Measurements from ENCODE around the gene CHTOP.
A peak's percentile ranks its signal among the peaks of the same experiment; 100 is the strongest.

The CHTOP gene

DNA sequence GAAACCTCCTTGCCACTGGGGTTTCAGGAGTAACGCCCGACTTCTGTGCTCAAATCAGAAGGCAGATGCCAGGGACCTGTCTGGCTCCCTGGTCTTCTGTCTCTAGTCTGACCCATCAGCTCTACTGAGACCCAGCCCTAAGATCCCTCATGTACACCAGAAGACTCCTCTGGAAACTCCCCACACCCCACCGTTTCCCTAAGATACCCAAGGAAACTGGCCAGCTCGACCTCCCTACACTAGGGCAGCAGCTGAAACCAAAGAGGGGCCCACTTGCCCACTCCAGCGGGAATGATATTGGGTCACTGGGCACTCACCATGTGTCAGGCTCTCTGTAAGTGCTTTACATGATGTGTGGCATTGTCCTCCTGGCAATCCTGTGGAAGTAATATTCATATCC, 20.5 kb upstream of the CHTOP start:
- no peak for DNase-seq

- DNase-seq, result no peak
Measured at GRCh38 chr1:153614189-153614900, 19.5 kb upstream of the CHTOP start.

DNA sequence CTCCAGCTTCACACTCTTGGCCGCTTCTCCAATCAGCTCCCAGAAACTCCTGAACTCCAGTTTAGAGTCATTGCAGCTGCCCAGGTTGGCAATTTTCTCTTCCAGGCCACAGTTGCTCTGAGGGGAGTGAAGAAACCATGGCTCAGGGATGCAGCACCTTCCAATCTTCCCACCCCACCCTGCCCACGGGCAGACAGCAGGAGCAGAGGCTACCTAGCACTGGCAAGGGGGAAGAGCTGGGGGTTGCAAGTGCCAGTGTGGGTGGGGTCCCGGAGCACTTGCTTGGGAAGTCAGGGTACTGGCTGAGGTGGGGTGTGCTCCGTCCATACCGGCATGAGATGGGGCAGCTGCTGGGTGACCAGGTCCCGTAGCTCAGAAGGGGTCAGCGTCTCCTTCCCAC, 19.0 kb upstream of the CHTOP start:
- DNase-seq, result no peak

GRCh38 chr1:153615406-153615805, 18.5 kb upstream of the CHTOP start:
- DNase-seq, result no peak

- peak; percentile 45 for DNase-seq
Measured at GRCh38 chr1:153616144-153616916, 17.5 kb upstream of the CHTOP start, which contains the start of gene S100A14. Gene S100A14 (minus strand): TSS chr1:153616325. CDS start chr1:153615858, 467 bp downstream.

- no peak for DNase-seq
Measured at GRCh38 chr1:153616917-153617311, 17.0 kb upstream of the CHTOP start.

DNA sequence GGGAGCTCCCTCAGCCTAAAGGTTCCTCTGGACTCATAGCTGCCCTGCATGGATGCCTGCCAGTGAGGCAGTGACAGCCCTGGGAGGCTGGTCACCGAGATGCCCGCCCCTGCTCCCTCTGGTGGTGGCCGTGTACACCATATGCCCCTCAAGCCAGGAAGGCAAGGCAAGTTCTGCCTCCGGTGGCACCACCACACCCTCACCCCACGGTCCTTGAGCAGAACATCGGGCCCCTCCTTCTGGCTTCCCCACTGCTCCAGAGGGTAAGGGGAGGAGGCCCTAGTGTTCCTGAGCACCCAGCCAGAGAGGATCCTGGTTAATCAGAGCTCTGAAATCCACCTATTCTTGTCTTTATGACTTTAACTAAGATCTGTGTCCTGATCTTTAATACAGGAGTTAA, 16.2 kb upstream of the CHTOP start:
- peak; percentile 54 for DNase-seq

GRCh38 chr1:153619171-153619570, 14.7 kb upstream of the CHTOP start:
- no peak for DNase-seq

DNA sequence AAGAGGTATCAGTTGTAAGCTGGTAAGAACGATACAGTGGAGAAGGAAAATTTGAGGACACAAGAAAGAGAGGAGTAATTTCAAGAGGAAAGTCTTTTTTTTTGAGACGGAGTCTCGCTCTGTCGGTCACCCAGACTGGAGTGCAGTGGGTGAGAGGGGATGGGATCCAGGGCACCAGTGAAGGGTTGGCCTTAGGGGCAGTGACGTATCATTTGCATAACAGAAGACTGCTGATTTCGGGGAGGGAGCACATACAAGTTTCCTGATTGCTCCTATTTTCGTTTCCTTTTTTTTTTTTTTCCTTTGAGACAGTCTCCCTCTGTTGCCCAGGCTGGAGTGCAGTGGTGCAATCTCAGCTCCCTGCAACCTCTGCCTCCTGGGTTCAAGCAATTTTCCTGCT, 10.8 kb upstream of the CHTOP start:
- no peak for DNase-seq

DNA sequence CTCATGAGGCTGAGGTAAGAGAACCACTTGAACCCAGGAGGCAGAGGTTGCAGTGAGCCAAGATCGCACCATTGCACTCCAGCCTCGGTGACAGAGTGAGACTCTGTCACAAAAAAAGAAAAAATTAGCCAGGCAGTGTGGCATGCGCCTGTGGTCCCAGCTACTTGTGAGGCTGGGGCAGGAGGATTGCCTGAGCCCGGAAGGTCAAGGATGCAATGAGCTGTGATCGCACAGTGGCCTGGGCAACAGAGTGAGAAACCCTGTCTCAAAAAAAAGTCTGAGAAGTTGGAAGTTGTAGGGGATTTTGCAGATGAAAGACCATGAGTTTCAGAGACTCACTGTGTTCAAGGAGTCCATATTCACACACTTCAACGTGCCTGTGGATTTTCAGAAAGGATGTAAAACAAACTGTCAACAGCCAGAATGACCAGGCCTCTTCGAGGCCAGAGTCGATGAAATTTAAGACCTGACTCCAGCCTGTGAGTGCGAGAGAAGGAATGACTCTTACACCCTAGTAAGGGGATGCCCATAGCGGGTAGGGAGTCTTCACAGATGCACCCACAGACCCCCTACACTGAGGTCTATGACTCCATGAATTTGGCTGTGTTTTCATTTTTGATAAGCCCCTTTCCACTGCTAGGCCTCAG, 8.8 kb upstream of the CHTOP start:
- DNase-seq, result no peak

GRCh38 chr1:153626477-153626903, 7.4 kb upstream of the CHTOP start:
- no peak for DNase-seq

DNA sequence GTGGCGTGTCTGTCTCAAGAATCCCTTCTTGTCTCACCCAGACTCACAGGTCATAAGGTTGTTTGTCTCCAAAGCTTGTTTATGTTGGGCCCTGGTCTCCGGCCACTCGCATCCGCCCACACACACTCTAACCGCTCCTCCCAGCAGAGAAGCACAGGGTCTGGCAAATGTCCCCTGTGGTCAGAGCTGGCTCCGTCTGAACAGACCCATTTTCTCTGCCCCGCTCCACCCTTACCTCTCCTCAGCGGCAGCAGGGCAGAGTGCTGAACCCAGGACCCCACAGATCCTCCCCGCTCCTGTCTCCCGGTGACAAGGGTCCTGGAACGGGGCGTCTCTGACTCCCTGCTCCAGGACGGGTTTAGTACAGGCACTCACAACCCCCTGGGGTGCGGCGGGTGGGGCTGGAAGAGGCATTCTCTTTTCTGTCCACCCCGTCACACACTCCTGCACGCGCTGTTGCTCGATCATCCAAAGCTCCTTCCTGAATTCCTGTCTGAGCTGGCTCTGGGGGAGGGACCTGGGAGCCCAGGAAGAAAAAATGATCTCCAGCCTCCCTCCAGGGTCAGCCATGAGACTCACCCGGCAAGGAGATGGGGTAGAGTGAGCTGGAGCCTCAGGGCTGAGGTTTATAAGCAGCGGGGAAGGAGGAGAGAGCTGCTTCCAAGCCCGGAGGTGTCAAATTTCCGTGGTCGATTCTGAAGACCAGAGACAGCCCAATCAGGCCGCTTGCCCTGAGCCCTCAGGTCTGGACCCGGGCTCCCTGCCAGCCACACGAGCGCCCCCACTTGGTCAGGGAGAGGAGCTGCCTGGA, 6.8 kb upstream of the CHTOP start, which contains the start of gene S100A13:
S100A13 (minus strand) TSS at position 602 of the 811 bp plus-strand sequence. CDS start 1,033 bp downstream, outside the sequence.
- DNase-seq, result peak; percentile 87

GRCh38 chr1:153627715-153628626, 5.9 kb upstream of the CHTOP start, which contains the start of gene S100A1:
Gene S100A1 (plus strand): TSS chr1:153628434. CDS start chr1:153630522, 2,088 bp downstream.
- no peak for DNase-seq

- DNase-seq, result no peak
Measured at GRCh38 chr1:153628638-153629342, 5.1 kb upstream of the CHTOP start.

- no peak for DNase-seq
Measured at GRCh38 chr1:153629343-153629665, 4.6 kb upstream of the CHTOP start.

DNA sequence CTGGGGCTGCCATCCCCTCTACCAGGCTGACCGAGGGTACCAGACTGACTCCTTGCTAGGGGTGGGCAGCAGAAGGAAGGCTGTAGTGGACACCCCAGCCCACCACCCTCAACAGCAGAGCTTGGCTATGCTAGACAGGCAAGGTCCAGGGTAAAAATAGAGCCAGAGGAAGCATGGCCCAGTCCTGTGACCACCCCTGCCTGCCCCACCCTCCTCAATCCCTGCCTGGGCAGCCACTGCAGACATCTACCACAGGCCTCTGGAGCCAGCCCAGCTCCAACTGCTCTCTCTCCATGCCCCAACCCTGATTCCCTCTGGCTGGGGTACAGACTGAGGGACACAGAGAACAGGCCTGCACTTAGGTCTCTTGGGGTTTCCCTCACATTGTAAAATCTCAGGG, 3.9 kb upstream of the CHTOP start:
- DNase-seq, result no peak

DNA sequence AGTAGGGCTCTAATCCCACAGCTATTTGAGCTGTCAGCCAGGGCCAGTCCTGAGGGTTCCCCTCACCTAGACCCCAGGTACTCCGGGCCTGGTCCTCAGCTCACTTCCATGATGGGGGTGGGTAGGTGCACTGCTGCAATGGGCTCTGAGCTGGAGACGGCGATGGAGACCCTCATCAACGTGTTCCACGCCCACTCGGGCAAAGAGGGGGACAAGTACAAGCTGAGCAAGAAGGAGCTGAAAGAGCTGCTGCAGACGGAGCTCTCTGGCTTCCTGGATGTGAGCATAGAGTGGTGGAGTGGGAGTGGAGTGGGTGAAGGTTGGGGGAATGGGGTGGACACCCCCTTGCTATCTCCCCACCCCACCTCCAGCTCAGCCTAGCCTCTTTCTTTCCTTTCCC, 3.5 kb upstream of the CHTOP start:
- DNase-seq, result no peak

DNA sequence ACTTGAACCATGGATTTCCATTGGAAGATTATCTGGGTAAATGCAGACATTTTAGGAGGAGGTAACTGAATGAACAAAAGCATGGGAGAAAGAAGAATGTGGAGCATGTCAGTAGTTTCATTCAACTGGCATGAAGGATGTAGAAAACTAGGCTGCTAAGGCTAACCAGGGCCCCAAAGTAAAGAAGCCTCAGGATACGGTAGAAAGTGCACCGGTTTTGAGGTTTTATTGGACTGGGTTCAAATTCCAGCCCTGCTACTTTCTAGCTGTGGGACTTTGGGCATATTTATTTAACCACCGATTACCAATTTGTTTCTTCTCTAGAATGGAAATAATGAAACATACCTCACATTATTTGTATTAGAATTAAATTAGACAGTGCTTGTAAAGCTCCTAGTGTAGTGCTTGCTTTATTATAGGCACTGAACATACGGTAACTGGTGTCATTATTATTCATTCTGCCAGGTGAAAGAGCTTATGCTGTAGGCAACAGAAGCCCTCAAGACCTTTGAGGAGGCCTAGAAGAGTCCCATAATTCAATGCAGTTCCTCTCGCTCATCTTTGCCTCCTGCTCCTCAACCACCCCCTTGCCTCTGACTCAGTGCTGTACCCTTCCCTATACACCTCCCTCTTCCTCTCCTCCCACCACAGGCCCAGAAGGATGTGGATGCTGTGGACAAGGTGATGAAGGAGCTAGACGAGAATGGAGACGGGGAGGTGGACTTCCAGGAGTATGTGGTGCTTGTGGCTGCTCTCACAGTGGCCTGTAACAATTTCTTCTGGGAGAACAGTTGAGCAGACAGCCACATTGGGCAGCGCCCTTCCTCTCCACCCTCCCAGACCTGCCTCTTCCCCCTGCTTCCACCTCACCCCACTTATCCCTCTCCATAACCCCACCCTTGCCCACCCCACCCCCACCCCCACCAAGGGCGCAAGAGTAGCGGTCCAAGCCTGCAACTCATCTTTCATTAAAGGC, 2.5 kb upstream of the CHTOP start:
- DNase-seq, result no peak

DNA sequence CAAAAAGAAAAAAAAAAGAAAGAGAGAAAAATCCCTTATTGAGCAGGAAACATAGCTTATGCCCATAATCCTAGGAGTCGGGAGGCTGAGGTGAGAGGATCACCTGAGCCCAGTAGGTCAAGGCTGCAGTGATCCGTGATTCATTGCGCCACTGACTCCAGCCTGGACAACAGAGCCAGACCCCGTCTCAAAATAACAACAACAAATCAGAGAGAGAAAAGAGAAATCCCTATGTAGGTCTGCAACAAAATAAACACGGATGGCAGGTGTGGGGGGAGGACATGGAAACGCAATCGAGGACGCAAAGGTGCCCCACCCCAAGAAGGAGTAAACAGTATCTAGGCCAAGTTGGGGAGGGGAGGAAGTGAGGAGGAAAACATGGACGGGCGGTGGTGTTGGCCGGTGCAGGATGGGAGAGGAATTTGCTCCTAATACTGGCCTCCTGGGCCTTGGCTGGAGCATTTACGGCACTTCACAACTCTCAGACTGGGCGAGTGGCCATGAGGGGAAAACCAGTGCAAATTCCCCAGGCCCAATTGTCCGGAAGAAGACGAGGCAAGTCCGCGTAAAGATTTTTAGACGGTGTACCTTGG, 609 bp upstream of the CHTOP start:
- DNase-seq, result peak; percentile 15

Data from DMS153 (cell line).